H9 (cell line): ENCODE results near the gene WHAMM. TPM values are rescaled to one million over a fixed set of nuclear protein-coding genes. Genes with fewer than 3 reads are reported as not detected.

ENCODE experiments used
- DNase-seq: peaks from one replicate; pipeline ENCODE4 v3.0.0-alpha.2; 2017
- H2AFZ ChIP-seq: one replicate; pipeline ENCODE4 v1.6.1; 2013; ENCODE audit warnings: mild to moderate bottlenecking, low read length, control low read depth, moderate library complexity
- H2AK5ac ChIP-seq: 2 replicates; pipeline ENCODE4 v1.6.1; 2013; ENCODE audit warnings: low read length, control low read depth, mixed read lengths; ENCODE audit not compliant: insufficient read length
- H2BK120ac ChIP-seq: one replicate; pipeline ENCODE4 v1.6.1; 2013; ENCODE audit warnings: low read depth, mild to moderate bottlenecking, low read length, control low read depth, inconsistent platforms; ENCODE audit not compliant: poor library complexity, severe bottlenecking
- H2BK12ac ChIP-seq: 2 replicates; pipeline ENCODE4 v1.6.1; 2013; ENCODE audit warnings: low read length, control low read depth, mixed read lengths, low read depth; ENCODE audit not compliant: insufficient read length
- H2BK15ac ChIP-seq: 2 replicates; pipeline ENCODE4 v1.6.1; 2013; ENCODE audit warnings: low read depth, low read length, control low read depth
- H2BK20ac ChIP-seq: one replicate; pipeline ENCODE4 v1.6.1; 2013; ENCODE audit warnings: low read depth, mild to moderate bottlenecking, low read length, control low read depth, inconsistent platforms; ENCODE audit not compliant: poor library complexity, severe bottlenecking
- H2BK5ac ChIP-seq: 2 replicates; pipeline ENCODE4 v1.6.1; 2013; ENCODE audit warnings: low read length, control low read depth, mixed read lengths; ENCODE audit not compliant: insufficient read length
- H3K14ac ChIP-seq: 2 replicates; pipeline ENCODE4 v1.6.1; 2013; ENCODE audit warnings: low read length, control low read depth; ENCODE audit not compliant: insufficient read depth
- H3K18ac ChIP-seq: 2 replicates; pipeline ENCODE4 v1.6.1; 2013; ENCODE audit warnings: low read depth, mild to moderate bottlenecking, mixed read lengths, low read length, control low read depth; ENCODE audit not compliant: insufficient read length
- H3K23ac ChIP-seq: 2 replicates; pipeline ENCODE4 v1.6.1; 2013; ENCODE audit warnings: low read length, control low read depth, mixed read lengths, low read depth; ENCODE audit not compliant: insufficient read length
- H3K23me2 ChIP-seq: 2 replicates; pipeline ENCODE4 v1.6.1; 2013; ENCODE audit warnings: low read depth, mild to moderate bottlenecking, mixed read lengths, low read length, control low read depth; ENCODE audit not compliant: insufficient read length, poor library complexity, severe bottlenecking
- H3K27ac ChIP-seq: 2 replicates; pipeline ENCODE4 v1.5.1; 2013; ENCODE audit warnings: low read length, control low read depth, mixed read lengths, low read depth; ENCODE audit not compliant: insufficient read length
- H3K27me3 ChIP-seq: 2 replicates; pipeline ENCODE4 v1.6.1; 2013; ENCODE audit warnings: low read length, control low read depth, inconsistent platforms; ENCODE audit not compliant: insufficient read depth
- H3K4ac ChIP-seq: 2 replicates; pipeline ENCODE4 v1.6.1; 2013; ENCODE audit warnings: low read depth, mild to moderate bottlenecking, control low read depth, inconsistent platforms, low read length, moderate library complexity
- H3K4me1 ChIP-seq: 2 replicates; pipeline ENCODE4 v1.6.1; 2013; ENCODE audit warnings: low read length, control low read depth, inconsistent platforms; ENCODE audit not compliant: insufficient read depth
- H3K4me2 ChIP-seq: 2 replicates; pipeline ENCODE4 v1.6.1; 2013; ENCODE audit warnings: low read length, control low read depth, mixed read lengths; ENCODE audit not compliant: insufficient read length, insufficient read depth
- H3K56ac ChIP-seq: 2 replicates; pipeline ENCODE4 v1.6.1; 2013; ENCODE audit warnings: low read depth, mild to moderate bottlenecking, mixed read lengths, low read length, control low read depth; ENCODE audit not compliant: insufficient read length
- H3K79me1 ChIP-seq: 2 replicates; pipeline ENCODE4 v1.6.1; 2013; ENCODE audit warnings: low read depth, mild to moderate bottlenecking, moderate library complexity, low read length, control low read depth, inconsistent platforms; ENCODE audit not compliant: insufficient read depth, poor library complexity, severe bottlenecking
- H3K79me2 ChIP-seq: 2 replicates; pipeline ENCODE4 v1.6.1; 2013; ENCODE audit warnings: low read length, control low read depth, inconsistent platforms; ENCODE audit not compliant: insufficient read depth
- H3K9ac ChIP-seq: 2 replicates; pipeline ENCODE4 v1.6.1; 2013; ENCODE audit warnings: low read length, control low read depth, mixed read lengths; ENCODE audit not compliant: insufficient read length; ENCODE audit errors: extremely low read depth
- H3K9me3 ChIP-seq: one replicate; pipeline ENCODE4 v1.6.1; 2013; ENCODE audit warnings: low read depth, low read length, inconsistent platforms; ENCODE audit not compliant: control insufficient read depth
- H3T11ph ChIP-seq: one replicate; pipeline ENCODE4 v1.6.1; 2013; ENCODE audit warnings: mild to moderate bottlenecking, low read length, control low read depth, inconsistent platforms
- H4K20me1 ChIP-seq: one replicate; pipeline ENCODE4 v1.6.1; 2013; ENCODE audit not compliant: control insufficient read depth, insufficient read length, insufficient read depth
- H4K5ac ChIP-seq: 2 replicates; pipeline ENCODE4 v1.6.1; 2013; ENCODE audit warnings: low read depth, mild to moderate bottlenecking, mixed read lengths, low read length, control low read depth; ENCODE audit not compliant: insufficient read length
- H4K8ac ChIP-seq: replicated peaks from 2 replicates; pipeline ENCODE4 v1.6.1; 2013; ENCODE audit warnings: low read length, control low read depth, mixed read lengths, low read depth; ENCODE audit not compliant: insufficient read length
- H4K91ac ChIP-seq: 2 replicates; pipeline ENCODE4 v1.6.1; 2013; ENCODE audit warnings: low read depth, mild to moderate bottlenecking, moderate library complexity, mixed read lengths, low read length, control low read depth; ENCODE audit not compliant: insufficient read length
- H3K27ac Mint-ChIP-seq, 3 experiments: 2 replicates in 2 of 3; 3 replicates in 1 of 3; pipeline ENCODE4 v1.8.0; 2020 to 2021; ENCODE audit warnings: mixed read lengths in 3 of 3, mild to moderate bottlenecking in 1 of 3, moderate library complexity in 1 of 3
- H3K27me3 Mint-ChIP-seq: 2 replicates; pipeline ENCODE4 v1.8.0; 2021; ENCODE audit warnings: low read depth, mild to moderate bottlenecking, moderate library complexity, mixed read lengths
- H3K36me3 Mint-ChIP-seq, 3 experiments: 2 replicates in 2 of 3; 3 replicates in 1 of 3; pipeline ENCODE4 v1.8.0; 2020 to 2021; ENCODE audit warnings: low read depth in 3 of 3, mixed read lengths in 3 of 3; ENCODE audit not compliant: insufficient read depth in 1 of 3
- H3K4me1 Mint-ChIP-seq, 2 experiments: 2 replicates each; pipeline ENCODE4 v1.8.0; 2020; ENCODE audit warnings: mixed read lengths in 2 of 2
- H3K4me3 Mint-ChIP-seq, 2 experiments: 2 replicates in 1 of 2; 3 replicates in 1 of 2; pipeline ENCODE4 v1.8.0; 2020 to 2021; ENCODE audit warnings: mild to moderate bottlenecking in 2 of 2, mixed read lengths in 2 of 2, moderate library complexity in 1 of 2
- H3K9me3 Mint-ChIP-seq, 2 experiments: 2 replicates in 1 of 2; 3 replicates in 1 of 2; pipeline ENCODE4 v1.8.0; 2020; ENCODE audit warnings: mild to moderate bottlenecking in 2 of 2, mixed read lengths in 2 of 2, moderate library complexity in 1 of 2
- CTCF ChIP-seq: fragments of 200-600 bp; sonication (generic); conservative IDR thresholded peaks from 3 replicates; pipeline ENCODE4 v1.8.0; 2021; ENCODE audit warnings: antibody characterized with exemption, mild to moderate bottlenecking
- WGBS: extraction: QIAGEN DNeasy Blood & Tissue Kit; methylation state at CpG from one replicate; pipeline ENCODE4 v1.1.7; 2013; ENCODE audit warnings: missing lambda C conversion rate, low lambda C conversion rate, mixed read lengths; ENCODE audit not compliant: insufficient read length; ENCODE audit errors: extremely low coverage; 5-methylcytosine and 5-hydroxymethylcytosine counted together
- total RNA-seq: library from RNA; stranded (reverse); gene quantifications from 2 replicates; pipeline ENCODE4 v1.2.1, GENCODE V29; 2021

WHAMM gene
- total RNA-seq, 1 experiment from 2014 or later = 3.0 TPM

GRCh38 chr15:82854554-82854953 lies 45.1 kb downstream of the WHAMM start:
- Mint-ChIP-seq H3K4me3 (no peak overlapping the region), H3K4me1 (peaks cover 9 to 10% of the 10 kb centered on the region in 2 experiments), H3K27me3 (no peaks in the 10 kb centered on the region), H3K36me3 (no peaks in the 10 kb centered on the region; a peak in 1 of 7 replicates), H3K27ac (no peak overlapping the region), H3K9me3 (no peaks in the 10 kb centered on the region)
- Histone ChIP-seq H3K4ac (no peak overlapping the region), H4K20me1 (no peaks in the 10 kb centered on the region), H3K23ac (no peak overlapping the region), H2BK15ac (no peak overlapping the region), H3K23me2 (no peaks in the 10 kb centered on the region), H3K79me1 (no peaks in the 10 kb centered on the region), H2BK120ac (no peak overlapping the region), H3K27ac (no peak overlapping the region), H2BK20ac (no peak overlapping the region), H4K5ac (no peak overlapping the region), H3K18ac (no peak overlapping the region), H4K8ac (no peak overlapping the region), H3K9ac (no peak overlapping the region), H2BK5ac (no peak overlapping the region), H3K79me2 (no peaks in the 10 kb centered on the region), H3K14ac (no peak overlapping the region), H2AK5ac (no peak overlapping the region), H3K4me2 (no peak overlapping the region), H3K4me1 (no peaks in the 10 kb centered on the region), H4K91ac (no peak overlapping the region), H2BK12ac (no peak overlapping the region), H3K27me3 (no peaks in the 10 kb centered on the region), H3K9me3 (no peaks in the 10 kb centered on the region), H2AFZ (no peak overlapping the region), H3T11ph (no peak overlapping the region), H3K56ac (no peak overlapping the region)
- no CpG with 5 or more reads among the region's 21 CpGs for WGBS
- TF ChIP-seq CTCF = no peak
- peak; percentile 16 for DNase-seq
